ENCODE data around the gene FAM136A.
"Not testable (repeated sequence)": the region's sequence is repeated elsewhere in the genome, so short reads cannot be mapped to it uniquely, and the experiment has no call there.

The FAM136A gene

DNA sequence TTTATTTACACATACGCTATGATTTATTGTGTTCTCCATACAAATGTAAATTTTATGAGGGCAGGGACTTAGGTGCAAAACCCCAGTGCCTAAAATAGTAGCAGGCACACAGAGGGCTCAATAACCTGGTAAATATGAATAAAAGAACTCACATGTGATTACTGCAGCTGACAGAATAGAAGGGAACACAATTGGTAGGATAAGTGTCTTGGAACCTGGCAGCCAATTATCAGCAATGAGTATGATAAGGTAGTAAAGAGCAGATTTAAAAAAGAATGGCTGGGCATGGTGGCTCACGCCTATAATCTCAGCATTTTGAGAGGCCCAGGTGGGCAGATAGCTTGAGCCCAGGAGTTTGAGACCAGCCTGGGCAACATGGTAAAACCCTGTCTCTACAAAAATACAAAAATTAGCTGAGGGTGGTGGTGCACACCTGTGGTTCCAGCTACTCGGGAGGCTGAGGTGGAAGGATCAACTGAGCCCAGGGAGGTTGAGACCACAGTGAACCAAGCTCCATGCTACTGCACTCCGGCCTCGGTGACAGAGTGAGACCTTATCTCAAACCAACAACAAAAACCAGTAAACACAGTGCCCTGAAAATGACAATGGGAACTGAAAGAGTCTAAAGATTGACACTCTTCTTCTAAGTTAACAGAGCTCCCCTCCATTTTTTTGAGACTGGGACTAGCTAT is 18.2 kb downstream of the FAM136A start:
- DNase-seq: no peak

DNA sequence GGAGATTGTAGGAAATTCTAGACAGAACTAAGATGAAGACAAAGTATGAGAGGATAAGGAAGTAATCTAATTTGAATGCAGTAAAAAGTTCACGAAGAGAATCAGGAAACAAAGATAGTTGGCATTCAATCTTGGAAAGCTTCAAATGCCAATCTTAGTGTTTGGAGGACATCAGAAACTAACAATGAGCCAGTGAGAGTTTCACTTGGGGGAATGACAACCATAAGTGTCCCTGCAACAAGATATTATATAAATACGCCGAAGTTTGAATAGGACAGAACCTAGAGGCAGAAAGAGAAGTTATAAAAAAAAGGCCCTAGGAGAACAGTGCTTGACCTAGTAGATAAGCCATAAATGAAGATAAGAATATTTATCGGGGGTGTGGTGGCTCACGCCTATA is 19.4 kb downstream of the FAM136A start:
- no peak for DNase-seq

DNA sequence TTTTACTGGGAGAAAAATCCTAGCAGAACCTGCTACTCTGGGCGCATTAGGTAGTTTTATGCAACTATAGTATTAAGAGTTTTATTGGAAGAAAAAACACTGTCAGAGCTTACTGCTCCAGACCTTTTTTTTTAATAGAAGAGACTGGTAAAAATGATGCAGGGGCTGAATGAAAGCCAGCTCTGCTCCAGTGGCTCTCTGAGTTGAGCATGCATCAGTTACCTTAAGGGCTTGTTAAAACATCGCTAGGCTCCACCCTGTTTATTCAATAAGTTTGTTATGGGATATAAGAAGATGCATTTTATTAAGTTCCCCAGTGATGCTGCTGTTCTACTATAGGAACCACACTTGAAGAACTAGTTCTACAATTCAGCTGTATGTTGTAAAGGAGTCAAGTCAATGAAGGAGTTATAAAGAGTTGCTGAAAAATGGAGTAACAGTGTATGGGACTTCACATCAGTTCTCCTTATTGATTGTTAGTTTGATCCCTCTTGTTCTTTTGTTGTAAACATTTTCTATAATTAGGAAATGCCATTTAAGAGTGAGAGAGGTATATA is 21.5 kb downstream of the FAM136A start:
- no peak for DNase-seq

GRCh38 chr2:70270323-70270722 is 31.5 kb downstream of the FAM136A start:
- DNase-seq: no peak

DNA sequence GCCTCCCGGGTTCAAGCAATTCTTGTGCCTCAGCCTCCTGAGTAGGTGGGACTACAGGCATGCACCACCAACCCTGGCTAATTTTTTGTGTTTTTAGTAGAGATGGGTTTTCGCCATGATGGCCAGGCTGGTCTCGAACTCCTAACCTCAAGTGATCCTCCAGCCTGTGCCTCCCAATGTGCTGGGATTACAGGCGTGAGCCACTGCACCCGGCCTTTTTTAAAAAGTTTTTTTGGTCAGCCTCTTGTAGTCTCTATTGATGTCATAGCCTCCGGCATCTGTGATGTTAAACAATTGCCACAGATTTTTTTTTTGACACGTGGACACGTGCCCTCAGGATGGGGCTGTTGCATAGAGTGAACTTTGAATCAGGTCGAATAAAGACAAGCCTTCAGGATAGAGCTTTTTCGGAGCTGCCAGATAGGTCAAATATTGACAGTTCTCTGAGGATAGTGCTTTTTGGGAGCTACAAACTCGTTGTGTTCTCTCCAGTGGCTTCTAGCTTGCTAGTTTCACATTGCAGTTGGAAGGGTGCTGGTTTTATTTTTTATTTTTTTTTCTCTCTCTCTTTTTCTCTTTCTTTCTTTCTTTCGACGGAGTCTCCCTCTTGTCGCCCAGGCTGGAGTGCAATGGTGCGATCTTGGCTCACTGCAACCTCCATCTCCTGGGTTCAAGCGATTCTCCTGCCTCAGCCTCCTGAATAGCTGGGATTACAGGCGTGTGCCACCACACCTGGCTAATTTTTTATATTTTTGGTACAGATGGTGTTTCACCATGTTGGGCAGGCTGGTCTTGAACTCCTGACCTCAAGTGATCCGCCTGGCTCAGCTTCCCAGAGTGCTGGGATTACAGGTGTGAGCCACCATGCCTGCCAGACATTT is 32.2 kb downstream of the FAM136A start:
- DNase-seq: not testable (repeated sequence)

- DNase-seq: not testable (repeated sequence)
Observed at GRCh38 chr2:70266925-70267324, 34.9 kb downstream of the FAM136A start.

DNA sequence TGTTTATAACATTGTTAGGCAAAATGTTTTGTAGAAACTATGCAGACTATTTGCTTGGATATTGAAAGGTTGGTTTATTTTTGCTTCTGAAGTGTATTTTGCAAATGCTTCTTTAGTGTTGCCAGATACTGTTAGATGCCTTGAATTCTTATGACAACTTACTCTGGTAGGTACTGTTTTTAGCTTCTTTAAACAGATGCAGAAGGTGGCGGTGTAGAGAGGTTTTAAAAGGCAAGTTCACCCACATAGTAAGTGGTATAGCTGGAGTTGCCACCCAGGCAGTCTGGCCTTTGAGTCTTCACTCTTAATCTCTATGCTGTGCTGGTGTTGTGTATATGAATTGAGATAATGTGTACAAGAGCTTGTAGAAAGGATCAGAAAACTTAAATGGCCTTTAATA is 40.4 kb downstream of the FAM136A start:
- DNase-seq: no peak

GRCh38 chr2:70258532-70258875 is 43.4 kb downstream of the FAM136A start:
- DNase-seq: no peak

- no peak for DNase-seq
Observed at GRCh38 chr2:70255637-70256314, 46.1 kb downstream of the FAM136A start.

DNA sequence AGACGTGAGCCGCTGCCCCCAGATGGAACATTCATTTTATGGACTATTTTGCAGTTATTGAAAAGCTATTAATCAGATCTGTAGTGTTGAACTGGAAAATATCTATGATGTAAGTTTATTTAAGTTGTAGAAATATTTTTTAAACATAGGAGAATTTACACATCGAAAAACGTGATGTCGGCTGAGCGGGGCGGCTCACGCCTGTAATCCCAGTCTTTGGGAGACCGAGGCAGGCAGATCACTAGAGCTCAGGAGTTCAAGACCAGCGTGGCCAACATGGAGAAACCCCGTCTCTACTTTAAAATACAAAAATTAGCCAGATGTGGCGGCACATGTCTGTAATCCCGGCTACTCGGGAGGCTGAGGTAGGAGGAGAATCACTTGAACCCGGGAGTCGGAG is 51.4 kb downstream of the FAM136A start:
- no peak for DNase-seq

GRCh38 chr2:70248181-70248847 is 53.6 kb downstream of the FAM136A start, which contains the start of gene TIA1:
TSS of gene TIA1 (minus strand) at chr2:70248628. CDS start at chr2:70248430, 198 bp downstream.
- DNase-seq: peak; percentile 99

GRCh38 chr2:70247364-70248180 is 54.3 kb downstream of the FAM136A start:
- no peak for DNase-seq

All from CD4-positive, alpha-beta T cell treated with Interferon gamma for 1 hour (primary cell).